ENCODE data around the gene TRANK1. TPM values are rescaled to one million over a fixed set of nuclear protein-coding genes. Genes with fewer than 3 reads are reported as not detected.
"Not testable (repeated sequence)": the region's sequence is repeated elsewhere in the genome, so short reads cannot be mapped to it uniquely, and the experiment has no call there.

Gene TRANK1
- total and polyA plus RNA-seq, 4 donors: 2.9 to 40.0 (median 10.2) TPM

DNA sequence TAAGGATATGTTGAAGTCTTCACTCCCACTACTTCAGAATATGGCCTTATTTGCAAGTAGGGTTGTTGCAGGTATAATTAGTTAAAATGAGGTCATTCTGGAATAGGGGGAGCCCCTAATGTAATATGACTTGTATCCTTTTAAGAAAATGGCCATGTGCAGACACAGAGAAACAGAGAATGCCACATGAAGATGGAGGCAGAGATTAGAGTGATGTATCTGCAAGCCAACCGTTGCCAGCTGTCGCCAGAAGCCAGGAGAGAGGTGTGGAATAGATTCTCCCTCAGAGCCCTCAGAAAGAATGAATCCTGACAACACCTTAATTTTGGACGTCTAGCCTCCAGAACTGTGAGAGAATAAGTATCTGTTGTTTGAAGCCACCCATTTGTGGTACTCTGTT, 11.3 kb upstream of the TRANK1 start:
- TF ChIP-seq REST (IDR thresholded peaks at IDR 0.05): no peak
- WGBS: 93% methylated on average over 3 of the region's 3 CpGs

DNA sequence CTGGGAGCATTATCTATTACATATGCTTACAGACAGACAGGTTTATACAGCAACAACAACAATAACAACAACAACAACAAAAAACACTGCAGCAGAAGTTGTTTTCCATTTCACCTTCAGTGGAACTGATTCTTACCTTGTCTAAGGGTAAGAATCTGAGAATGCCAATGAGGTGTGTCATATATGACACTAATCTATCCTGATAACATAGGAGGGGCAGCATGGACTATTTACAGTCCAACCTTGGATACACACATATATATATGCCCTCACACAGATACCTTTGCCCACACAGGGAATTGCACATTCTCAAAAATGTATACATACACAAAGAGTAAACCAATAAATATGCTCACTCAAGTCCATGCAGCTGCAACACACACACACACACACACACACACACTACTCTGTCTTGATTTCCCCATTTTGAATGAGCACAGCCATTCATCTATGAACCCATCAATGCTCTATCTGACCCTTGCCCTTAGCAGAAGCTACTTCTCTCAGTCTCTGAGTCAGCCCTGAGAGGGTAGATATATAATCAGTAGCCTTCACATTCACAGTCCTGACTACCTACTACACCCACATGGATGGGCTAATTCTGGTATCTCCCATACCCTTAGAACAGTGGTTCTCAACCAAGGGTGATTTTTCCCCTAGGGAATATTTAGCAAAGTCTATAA, 9.7 kb upstream of the TRANK1 start:
- DNase-seq (ENCODE audit: low spot score): no peak
- Histone ChIP-seq H3K4me1 (ENCODE audit: control insufficient read depth in 4 of 4, insufficient read depth in 4 of 4, low read length in 3 of 4) (peaks cover 0 to 11% (median under 1%) of the 10 kb centered on the region in 4 donors), H3K27ac (ENCODE audit: low read depth in 1 of 2, low read length in 2 of 2) (no peak overlapping the region), H3K4me3 (ENCODE audit: low read depth in 1 of 3, low read length in 3 of 3) (no peak overlapping the region), H3K9ac (ENCODE audit: low read depth in 1 of 2, low read length in 2 of 2) (no peak overlapping the region), H3K27me3 (ENCODE audit: control insufficient read depth in 4 of 4, insufficient read depth in 4 of 4, low read length in 3 of 4) (no peaks in the 10 kb centered on the region), H3K36me3 (ENCODE audit: control insufficient read depth in 4 of 4, insufficient read depth in 3 of 4, low read depth in 1 of 4, low read length in 3 of 4) (no peaks in the 10 kb centered on the region), H3K9me3 (ENCODE audit: control insufficient read depth in 4 of 4, low read length in 3 of 4) (no peaks in the 10 kb centered on the region)
- TF ChIP-seq TAF1 (conservative IDR thresholded peaks at IDR 0.05) (no peak), JUND (IDR thresholded peaks at IDR 0.05) (no peak), FOXA2 (IDR thresholded peaks at IDR 0.05) (no peak), HNF4G (IDR thresholded peaks at IDR 0.05) (no peak), CTCF (IDR thresholded peaks at IDR 0.05; ENCODE audit: low read depth, low read length, missing input control) (no peak), YY1 (IDR thresholded peaks at IDR 0.05) (no peak), ZBTB33 (IDR thresholded peaks at IDR 0.05) (no peak), NR2F2 (IDR thresholded peaks at IDR 0.05) (no peak), REST (IDR thresholded peaks at IDR 0.05) (no peak), EGR1 (IDR thresholded peaks at IDR 0.05; ENCODE audit: low read depth in 2 of 2) (no peak), SP1 (IDR thresholded peaks at IDR 0.05) (no peak), HNF4A (conservative IDR thresholded peaks at IDR 0.05) (no peak), RXRA (IDR thresholded peaks at IDR 0.05) (no peak)

More for the DNA sequence above, 11.3 kb upstream of the TRANK1 start:
- no peak overlapping the region for H3K4me3 ChIP-seq (ENCODE audit: low read depth in 1 of 3, low read length in 3 of 3)
- H3K9ac ChIP-seq (ENCODE audit: low read depth in 1 of 2, low read length in 2 of 2): no peak overlapping the region
- no peak for DNase-seq (ENCODE audit: low spot score)
- peaks cover 0 to 11% (median under 1%) of the 10 kb centered on the region in 4 donors for H3K4me1 ChIP-seq (ENCODE audit: control insufficient read depth in 4 of 4, insufficient read depth in 4 of 4, low read length in 3 of 4)
- H3K9me3 ChIP-seq (ENCODE audit: control insufficient read depth in 4 of 4, low read length in 3 of 4): no peaks in the 10 kb centered on the region
- H3K27me3 ChIP-seq (ENCODE audit: control insufficient read depth in 4 of 4, insufficient read depth in 4 of 4, low read length in 3 of 4): no peaks in the 10 kb centered on the region
- no peaks in the 10 kb centered on the region for H3K36me3 ChIP-seq (ENCODE audit: control insufficient read depth in 4 of 4, insufficient read depth in 3 of 4, low read depth in 1 of 4, low read length in 3 of 4)
- no peak overlapping the region for H3K27ac ChIP-seq (ENCODE audit: low read depth in 1 of 2, low read length in 2 of 2)

DNA sequence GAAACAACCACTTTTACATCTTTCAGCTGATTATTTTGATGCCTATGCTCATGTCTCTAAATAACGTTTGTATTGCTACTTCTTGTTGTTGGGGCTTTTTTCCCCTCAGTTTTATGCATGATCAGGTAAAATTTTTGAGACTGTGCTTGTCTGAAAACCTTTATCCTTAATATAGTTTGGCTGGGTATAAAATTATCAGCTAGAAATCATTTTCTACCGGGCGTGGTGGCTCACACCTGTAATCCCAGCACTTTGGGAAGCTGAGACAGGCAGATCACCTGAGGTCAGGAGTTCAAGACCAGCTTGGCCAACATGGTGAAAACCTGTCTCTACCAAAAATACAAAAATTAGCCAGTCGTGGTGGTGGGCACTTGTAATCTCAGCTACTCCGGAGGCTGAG, 3.0 kb upstream of the TRANK1 start:
- not testable (repeated sequence) for H3K4me3 ChIP-seq (ENCODE audit: low read depth in 1 of 3, low read length in 3 of 3); H3K27me3 ChIP-seq (ENCODE audit: control insufficient read depth in 4 of 4, insufficient read depth in 4 of 4, low read length in 3 of 4); DNase-seq (ENCODE audit: low spot score); H3K36me3 ChIP-seq (ENCODE audit: control insufficient read depth in 4 of 4, insufficient read depth in 3 of 4, low read depth in 1 of 4, low read length in 3 of 4); H3K4me1 ChIP-seq (ENCODE audit: control insufficient read depth in 4 of 4, insufficient read depth in 4 of 4, low read length in 3 of 4); H3K9ac ChIP-seq (ENCODE audit: low read depth in 1 of 2, low read length in 2 of 2); H3K27ac ChIP-seq (ENCODE audit: low read depth in 1 of 2, low read length in 2 of 2); H3K9me3 ChIP-seq (ENCODE audit: control insufficient read depth in 4 of 4, low read length in 3 of 4)
- 95% methylated on average over 5 of the region's 5 CpGs for WGBS
